Endothelial cell of umbilical vein (primary cell): Measurements from ENCODE around the gene STX16. TPM values are rescaled to one million over a fixed set of nuclear protein-coding genes. Genes with fewer than 3 reads are reported as not detected.

Source experiments
- BruUV-seq: library from RNA; stranded (reverse); fragments of 400-500 nt; replicated peaks from 2 replicates; lab custom pipeline; 2021; lab: Mats Ljungman, UMichigan
- CTCF ChIA-PET: fragments of 300-600, 350-600 bp; sonication (Branson Sonifier 250); formaldehyde crosslinking; loops from one replicate; lab custom pipeline; 2021; ENCODE audit warnings: antibody characterized with exemption, inconsistent platforms; lab: Charles Lee
- POLR2A ChIA-PET: fragments of 300-600, 350-600 bp; sonication (Branson Sonifier 250); formaldehyde crosslinking; loops from one replicate; lab custom pipeline; 2021; ENCODE audit warnings: antibody characterized with exemption, inconsistent platforms; lab: Charles Lee
- DNase-seq: peaks from one replicate; pipeline ENCODE4 v3.0.0-alpha.2; 2011; ENCODE audit warnings: low read depth, low spot score
- FAIRE-seq: peaks from 2 replicates; lab custom pipeline; 2011; peaks lifted over from hg19 to GRCh38; lab: Jason Lieb, UNC
- H2AFZ ChIP-seq: 2 replicates; pipeline ENCODE4 v1.6.0; 2012; ENCODE audit warnings: low read depth, low read length, control low read depth, inconsistent platforms
- H3K27ac ChIP-seq: 2 replicates; pipeline ENCODE4 v1.5.1; 2011; ENCODE audit warnings: low read depth, mild to moderate bottlenecking, control low read depth, low read length, moderate library complexity; ENCODE audit not compliant: insufficient read depth
- H3K27me3 ChIP-seq, 2 experiments: 2 replicates each; pipeline versions ENCODE4 v1.6.0 to v1.6.1; 2011; ENCODE audit warnings: low read length in 2 of 2, mixed read lengths in 1 of 2; ENCODE audit not compliant: control insufficient read depth in 2 of 2, insufficient read depth in 2 of 2
- H3K36me3 ChIP-seq, 2 experiments: 2 replicates in 1 of 2; 3 replicates in 1 of 2; pipeline ENCODE4 v1.5.1; 2011; ENCODE audit warnings: low read length in 2 of 2, mild to moderate bottlenecking in 1 of 2, moderate library complexity in 1 of 2; ENCODE audit not compliant: control insufficient read depth in 2 of 2, insufficient read depth in 2 of 2; ENCODE audit errors: extremely low read depth in 1 of 2
- H3K4me1 ChIP-seq: 3 replicates; pipeline ENCODE4 v1.5.1; 2011; ENCODE audit warnings: mild to moderate bottlenecking, low read length; ENCODE audit not compliant: control insufficient read depth, insufficient read depth; ENCODE audit errors: extremely low read depth
- H3K4me2 ChIP-seq: 2 replicates; pipeline ENCODE4 v1.6.1; 2011; ENCODE audit warnings: low read length, control low read depth, mixed read lengths; ENCODE audit not compliant: insufficient read depth
- H3K4me3 ChIP-seq, 3 experiments: fragments of 200-600 bp in 1 of 3; sonication (generic), shearing (Covaris generic) in 1 of 3; replicated peaks in 1 of 3; 2 replicates each; pipeline ENCODE4 v1.5.1; 2011 to 2016; ENCODE audit warnings: control low read depth in 3 of 3, low read length in 3 of 3, mild to moderate bottlenecking in 2 of 3, inconsistent platforms in 1 of 3, low read depth in 1 of 3, moderate library complexity in 1 of 3; ENCODE audit not compliant: insufficient read depth in 1 of 3
- H3K79me2 ChIP-seq: 2 replicates; pipeline ENCODE4 v1.6.0; 2012; ENCODE audit warnings: low read length, inconsistent platforms; ENCODE audit not compliant: control insufficient read depth, insufficient read depth
- H3K9ac ChIP-seq: replicated peaks from 2 replicates; pipeline ENCODE3; 2011; ENCODE audit warnings: low read length, control low read depth; ENCODE audit not compliant: insufficient read depth; ENCODE audit errors: extremely low read depth
- H3K9me1 ChIP-seq: replicated peaks from 3 replicates; pipeline ENCODE4 v1.6.0; 2011; ENCODE audit warnings: mild to moderate bottlenecking, low read length; ENCODE audit not compliant: control insufficient read depth, insufficient read depth; ENCODE audit errors: extremely low read depth
- H3K9me3 ChIP-seq: replicated peaks from 2 replicates; pipeline ENCODE4 v1.5.1; 2012; ENCODE audit warnings: low read length, inconsistent platforms; ENCODE audit not compliant: control insufficient read depth, insufficient read depth
- H4K20me1 ChIP-seq: replicated peaks from 2 replicates; pipeline ENCODE3; 2011; ENCODE audit warnings: mild to moderate bottlenecking, low read length; ENCODE audit not compliant: control insufficient read depth, insufficient read depth; ENCODE audit errors: extremely low read depth
- CTCF ChIP-seq, 2 donors: IDR thresholded peaks; 1 replicate in 1 of 2; 2 replicates in 1 of 2; pipeline ENCODE4 v1.5.1; 2011; ENCODE audit warnings: low read length in 2 of 2, mild to moderate bottlenecking in 2 of 2, moderate library complexity in 2 of 2, control low read depth in 1 of 2, inconsistent platforms in 1 of 2, low read depth in 1 of 2; ENCODE audit not compliant: insufficient read depth in 1 of 2; ENCODE audit errors: extremely low read depth in 1 of 2
- EZH2 ChIP-seq: IDR thresholded peaks from 2 replicates; pipeline ENCODE4 v1.6.1; 2012; ENCODE audit warnings: borderline replicate concordance, low read depth, mild to moderate bottlenecking, moderate library complexity, low read length, inconsistent platforms; ENCODE audit not compliant: severe bottlenecking
- MAX ChIP-seq: IDR thresholded peaks from 2 replicates; pipeline ENCODE4 v1.6.1; 2011; ENCODE audit not compliant: insufficient read depth, insufficient read length
- dilution Hi-C: fragments of 300-500 bp; cut with MboI; formaldehyde crosslinking; loops from one replicate; pipeline ENCODE4 v1.15.0; 2019; ENCODE audit warnings: low sequenced_read_pairs; ENCODE audit not compliant: extremely low pct_ligation_motif_present
- intact Hi-C: fragments of 100-400 bp; cut with micrococcal nuclease; formaldehyde crosslinking; loops from one replicate; pipeline ENCODE4 v1.10.0; 2022
- polyA plus RNA-seq, 4 experiments: library from polyadenylated mRNA; depleted of rRNA in 3 of 4; stranded (reverse) in 3 of 4; unstranded in 1 of 4; fragments of >200 nt; gene quantifications; 2 replicates each; pipeline versions ENCODE4 v1.2.1 to v1.2.3, GENCODE V29; 2011 to 2012; ENCODE audit warnings: missing spikeins in 1 of 4
- total RNA-seq: library from RNA; stranded (reverse); gene quantifications from 2 replicates; pipeline ENCODE4 v1.2.3, GENCODE V29; 2021

STX16 gene
- total and polyA plus RNA-seq, 2 donors (not counting 3 experiments of a cell fraction or from before 2014, with no cell fraction given) = 43.1 to 63.5 TPM

- Histone ChIP-seq H3K27me3 (peaks cover 0 to 4% of the 10 kb centered on the region in 2 experiments), H3K36me3 (no peaks in the 10 kb centered on the region), H3K4me3 (no peak overlapping the region), H3K9ac (no peak overlapping the region), H4K20me1 (no peaks in the 10 kb centered on the region), H3K9me1 (no peaks in the 10 kb centered on the region), H3K4me2 (no peak overlapping the region), H3K79me2 (no peaks in the 10 kb centered on the region), H2AFZ (no peak overlapping the region), H3K4me1 (peaks cover 27% of the 10 kb centered on the region), H3K9me3 (no peaks in the 10 kb centered on the region), H3K27ac (no peak overlapping the region)
- no TSS peak for BruUV-seq
- DNase-seq = no peak
- no peak for TF ChIP-seq MAX
- peak; percentile 18 to 22 for TF ChIP-seq CTCF (IDR thresholded peaks at IDR 0.05; ENCODE audit: extremely low read depth in 1 of 2, insufficient read depth in 1 of 2, low read depth in 1 of 2, low read length in 2 of 2)
- TF ChIP-seq EZH2 = no peak
- ChIA-PET CTCF (interaction anchor here (0.5 to 1.9 kb wide), 12 partner anchors 8 to 141 kb away, joined by 3 to 8 read pairs (median 4); partner anchors contain the start of gene STX16), POLR2A (no interaction called here)
- intact Hi-C loops (no loop called here), dilution Hi-C loops (loop anchor here (25.0 kb wide), 1 partner anchor 215 kb away; no protein-coding TSS in a partner anchor)
- FAIRE-seq = no peak
Measured at GRCh38 chr20:58621906-58622548, 29.1 kb upstream of the STX16 start.
